WERI-Rb-1 (cell line): ENCODE measurements around the gene ZNF317.
"Not testable (repeated sequence)": the region's sequence is repeated elsewhere in the genome, so short reads cannot be mapped to it uniquely, and the experiment has no call there.

Experiments
- DNase-seq: peaks from one replicate; pipeline ENCODE4 v3.0.0-alpha.2; 2020
- H3K27ac ChIP-seq: fragments of 250-450 bp; sonication (Bioruptor Pico); 2 replicates; pipeline ENCODE4 v1.5.1; 2020; ENCODE audit warnings: mild to moderate bottlenecking, moderate library complexity
- H3K27me3 ChIP-seq: fragments of 250-450 bp; sonication (Bioruptor Pico); 2 replicates; pipeline ENCODE4 v1.5.1; 2021; ENCODE audit warnings: mild to moderate bottlenecking, low read depth, moderate library complexity; ENCODE audit not compliant: insufficient read depth, severe bottlenecking
- H3K36me3 ChIP-seq: fragments of 250-450 bp; sonication (Bioruptor Pico); 2 replicates; pipeline ENCODE4 v1.5.1; 2020; ENCODE audit warnings: mild to moderate bottlenecking, moderate library complexity
- H3K4me3 ChIP-seq: 2 replicates; pipeline ENCODE4 v1.5.1; 2011; ENCODE audit warnings: low read depth, mild to moderate bottlenecking, control low read depth, low read length
- H3K9me3 ChIP-seq: fragments of 250-450 bp; sonication (Bioruptor Pico); 2 replicates; pipeline ENCODE4 v1.5.1; 2021; ENCODE audit warnings: mild to moderate bottlenecking, moderate library complexity; ENCODE audit not compliant: severe bottlenecking
- TF ChIP-seq, protein P1 (sequence below): IDR thresholded peaks from 2 replicates; pipeline ENCODE4 v1.5.1; 2011; ENCODE audit warnings: low read depth, mild to moderate bottlenecking, control low read depth, inconsistent platforms, low read length

ZNF317 gene

GRCh38 chr19:9175326-9175725 is 35.1 kb downstream of the ZNF317 start:
- H3K9me3 ChIP-seq = no peaks in the 10 kb centered on the region

DNA sequence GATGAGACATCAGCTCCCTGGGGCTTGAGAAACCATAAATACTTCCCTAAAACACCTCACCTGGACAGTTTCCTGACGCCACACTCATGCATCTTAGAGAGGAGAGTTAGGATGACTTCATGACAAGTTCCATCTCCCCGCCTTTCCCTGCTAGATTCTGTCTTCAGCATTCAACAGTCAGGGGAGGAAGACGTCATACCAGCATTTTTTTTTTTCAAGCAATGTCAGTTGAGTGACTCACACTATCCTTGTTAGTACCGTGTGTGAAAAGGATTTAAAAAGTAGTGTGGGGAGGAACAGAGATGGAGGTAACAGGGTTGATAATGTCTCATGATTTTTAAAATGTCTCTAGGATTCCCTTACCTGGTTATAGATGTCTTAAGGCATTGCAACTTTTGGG is 38.7 kb downstream of the ZNF317 start, which contains the start of gene OR7D2:
Gene OR7D2, plus strand, starts transcription at position 79 of the 400 bp plus-strand sequence. CDS start 6,803 bp downstream, outside the sequence.
- TF ChIP-seq, protein P1, sequence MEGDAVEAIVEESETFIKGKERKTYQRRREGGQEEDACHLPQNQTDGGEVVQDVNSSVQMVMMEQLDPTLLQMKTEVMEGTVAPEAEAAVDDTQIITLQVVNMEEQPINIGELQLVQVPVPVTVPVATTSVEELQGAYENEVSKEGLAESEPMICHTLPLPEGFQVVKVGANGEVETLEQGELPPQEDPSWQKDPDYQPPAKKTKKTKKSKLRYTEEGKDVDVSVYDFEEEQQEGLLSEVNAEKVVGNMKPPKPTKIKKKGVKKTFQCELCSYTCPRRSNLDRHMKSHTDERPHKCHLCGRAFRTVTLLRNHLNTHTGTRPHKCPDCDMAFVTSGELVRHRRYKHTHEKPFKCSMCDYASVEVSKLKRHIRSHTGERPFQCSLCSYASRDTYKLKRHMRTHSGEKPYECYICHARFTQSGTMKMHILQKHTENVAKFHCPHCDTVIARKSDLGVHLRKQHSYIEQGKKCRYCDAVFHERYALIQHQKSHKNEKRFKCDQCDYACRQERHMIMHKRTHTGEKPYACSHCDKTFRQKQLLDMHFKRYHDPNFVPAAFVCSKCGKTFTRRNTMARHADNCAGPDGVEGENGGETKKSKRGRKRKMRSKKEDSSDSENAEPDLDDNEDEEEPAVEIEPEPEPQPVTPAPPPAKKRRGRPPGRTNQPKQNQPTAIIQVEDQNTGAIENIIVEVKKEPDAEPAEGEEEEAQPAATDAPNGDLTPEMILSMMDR = no peak
- H3K27me3 ChIP-seq = peaks cover 2% of the 10 kb centered on the region
- DNase-seq = no peak

More at GRCh38 chr19:9175326-9175725, 35.1 kb downstream of the ZNF317 start:
- TF ChIP-seq, protein P1 = no peak
- Histone ChIP-seq H3K36me3 (no peaks in the 10 kb centered on the region), H3K27ac (no peak overlapping the region), H3K27me3 (peaks cover 2% of the 10 kb centered on the region), H3K4me3 (no peak overlapping the region)
- DNase-seq = no peak

DNA sequence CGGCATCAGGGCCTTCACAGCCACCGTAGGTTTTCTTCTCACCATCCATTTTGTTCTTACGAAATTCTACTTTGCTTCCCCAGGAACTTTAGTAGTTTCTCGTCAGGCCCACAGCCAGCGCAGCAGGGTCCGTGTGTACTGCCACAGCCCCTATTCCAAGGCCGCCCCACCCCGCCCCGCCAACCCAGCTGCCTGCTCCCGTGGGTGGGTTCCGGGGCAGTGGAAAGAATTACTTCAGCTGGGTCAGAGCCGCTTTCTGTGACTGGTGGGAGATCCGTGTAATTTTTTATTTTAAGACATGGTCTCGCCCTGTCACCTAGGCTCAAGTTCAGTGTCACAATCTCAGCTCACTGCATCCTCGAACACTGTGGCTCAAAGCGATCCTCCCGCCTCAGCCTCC is 42.8 kb downstream of the ZNF317 start:
- Histone ChIP-seq H3K9me3 (peaks cover 4% of the 10 kb centered on the region), H3K27me3 (peaks cover 2% of the 10 kb centered on the region), H3K27ac (no peak overlapping the region), H3K36me3 (no peaks in the 10 kb centered on the region), H3K4me3 (no peak overlapping the region)
- TF ChIP-seq, protein P1 = no peak
- DNase-seq = no peak

More for the DNA sequence above, 38.7 kb downstream of the ZNF317 start, which contains the start of gene OR7D2:
- Histone ChIP-seq H3K4me3 (no peak within 1 kb of the TSS), H3K36me3 (no peaks in the 10 kb centered on the region), H3K27ac (no peak within 1 kb of the TSS), H3K9me3 (no peaks in the 10 kb centered on the region)

- no peak for DNase-seq
- H3K27ac ChIP-seq = no peak overlapping the region
- H3K9me3 ChIP-seq = peaks cover 7% of the 10 kb centered on the region
- no peak overlapping the region for H3K4me3 ChIP-seq
- H3K27me3 ChIP-seq = no peaks in the 10 kb centered on the region
- TF ChIP-seq, protein P1 = no peak
- no peaks in the 10 kb centered on the region for H3K36me3 ChIP-seq
Observed at GRCh38 chr19:9187191-9187590, 47.0 kb downstream of the ZNF317 start.

DNA sequence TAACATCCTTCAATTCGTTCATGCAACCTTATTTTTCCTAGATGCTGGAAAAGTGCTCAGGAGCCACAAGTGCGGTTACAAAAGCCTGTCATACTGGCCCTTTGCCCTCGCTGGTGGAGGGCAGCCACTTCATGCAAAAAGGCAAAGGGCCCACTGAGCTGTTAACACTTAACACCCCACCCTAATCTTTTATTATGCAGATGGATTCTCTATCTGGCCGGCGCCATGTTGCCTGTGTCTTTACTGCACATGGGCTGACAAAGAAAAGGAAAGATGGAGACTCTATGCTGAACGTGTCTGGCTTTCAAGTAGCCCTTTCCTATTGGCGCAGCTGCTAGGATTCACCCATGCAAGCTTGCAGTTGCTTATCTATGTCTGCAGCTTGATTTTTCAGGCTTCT is 49.3 kb downstream of the ZNF317 start:
- Histone ChIP-seq H3K27me3 (no peaks in the 10 kb centered on the region), H3K36me3 (no peaks in the 10 kb centered on the region), H3K4me3 (no peak overlapping the region), H3K27ac (no peak overlapping the region), H3K9me3 (peaks cover 7% of the 10 kb centered on the region)
- TF ChIP-seq, protein P1 = no peak
- DNase-seq = no peak

DNA sequence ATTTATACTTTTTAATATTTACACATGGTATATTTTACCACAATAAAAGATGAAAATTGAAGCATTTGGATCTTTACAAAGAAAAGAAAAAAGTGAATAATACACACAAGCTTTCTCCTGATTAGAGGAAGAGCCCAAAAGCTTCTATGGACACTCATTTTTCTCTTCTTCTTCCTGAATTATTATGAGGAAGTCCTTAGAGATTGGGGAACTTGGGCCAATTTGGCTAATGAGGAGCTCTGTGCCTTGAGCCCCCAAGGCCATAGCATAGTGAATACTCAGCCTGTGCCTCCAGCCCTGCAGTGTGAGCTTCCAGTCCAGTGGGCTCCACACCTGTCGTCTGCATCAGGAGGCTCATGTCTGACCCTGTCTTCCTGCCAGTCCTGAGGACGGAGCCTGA is 57.8 kb downstream of the ZNF317 start:
- DNase-seq, H3K36me3 ChIP-seq, H3K4me3 ChIP-seq, H3K9me3 ChIP-seq, H3K27ac ChIP-seq: not testable (repeated sequence)
- H3K27me3 ChIP-seq = peaks cover 16% of the 10 kb centered on the region
